GM12874 (cell line): ENCODE data around the gene MYOZ2.

Experiments used
- TF ChIP-seq, protein P1 (sequence below): IDR thresholded peaks from 2 replicates; pipeline ENCODE4 v1.5.1; 2011; ENCODE audit warnings: low read depth, mild to moderate bottlenecking, control low read depth, low read length, moderate library complexity; ENCODE audit not compliant: insufficient read depth

The MYOZ2 gene

DNA sequence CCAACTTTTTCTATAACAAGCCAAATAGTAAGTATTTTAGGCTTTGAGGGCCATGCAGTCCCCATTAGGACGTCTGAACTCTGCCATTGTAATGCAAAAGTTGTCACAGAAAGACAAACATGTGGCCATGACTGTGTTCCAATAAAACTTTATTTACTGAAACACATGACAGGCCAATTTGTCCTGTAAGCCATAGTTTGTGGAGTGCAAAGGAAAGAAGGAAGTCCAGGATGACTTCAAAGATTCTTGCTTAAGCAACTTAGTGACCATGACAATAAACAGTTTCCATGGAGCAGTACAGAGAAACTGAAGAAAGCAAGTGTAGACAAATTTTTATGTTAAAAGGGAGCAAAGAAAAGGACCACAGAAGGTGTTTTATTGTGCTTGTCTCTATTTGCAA is 35.0 kb upstream of the MYOZ2 start:
- TF ChIP-seq, protein P1, sequence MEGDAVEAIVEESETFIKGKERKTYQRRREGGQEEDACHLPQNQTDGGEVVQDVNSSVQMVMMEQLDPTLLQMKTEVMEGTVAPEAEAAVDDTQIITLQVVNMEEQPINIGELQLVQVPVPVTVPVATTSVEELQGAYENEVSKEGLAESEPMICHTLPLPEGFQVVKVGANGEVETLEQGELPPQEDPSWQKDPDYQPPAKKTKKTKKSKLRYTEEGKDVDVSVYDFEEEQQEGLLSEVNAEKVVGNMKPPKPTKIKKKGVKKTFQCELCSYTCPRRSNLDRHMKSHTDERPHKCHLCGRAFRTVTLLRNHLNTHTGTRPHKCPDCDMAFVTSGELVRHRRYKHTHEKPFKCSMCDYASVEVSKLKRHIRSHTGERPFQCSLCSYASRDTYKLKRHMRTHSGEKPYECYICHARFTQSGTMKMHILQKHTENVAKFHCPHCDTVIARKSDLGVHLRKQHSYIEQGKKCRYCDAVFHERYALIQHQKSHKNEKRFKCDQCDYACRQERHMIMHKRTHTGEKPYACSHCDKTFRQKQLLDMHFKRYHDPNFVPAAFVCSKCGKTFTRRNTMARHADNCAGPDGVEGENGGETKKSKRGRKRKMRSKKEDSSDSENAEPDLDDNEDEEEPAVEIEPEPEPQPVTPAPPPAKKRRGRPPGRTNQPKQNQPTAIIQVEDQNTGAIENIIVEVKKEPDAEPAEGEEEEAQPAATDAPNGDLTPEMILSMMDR: no peak

DNA sequence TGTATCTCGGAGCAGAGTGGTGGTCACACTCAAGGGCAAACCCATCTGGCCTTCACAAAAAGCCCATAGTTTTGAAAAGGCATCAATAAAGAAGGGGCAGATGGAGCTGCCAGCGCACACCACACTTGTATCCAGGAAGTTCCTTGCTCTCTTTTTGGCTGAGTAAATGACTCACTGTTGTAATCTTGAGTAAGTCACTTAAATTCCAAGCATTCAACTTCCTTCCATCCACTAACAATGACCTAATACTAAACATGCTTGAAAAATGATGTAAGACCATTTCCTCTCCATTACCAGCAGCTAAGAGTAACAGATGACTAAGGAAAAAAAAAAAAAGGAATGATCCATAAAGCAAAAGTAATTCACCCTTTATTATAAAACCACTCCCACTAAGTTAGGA is 32.4 kb upstream of the MYOZ2 start:
- TF ChIP-seq, protein P1: no peak

DNA sequence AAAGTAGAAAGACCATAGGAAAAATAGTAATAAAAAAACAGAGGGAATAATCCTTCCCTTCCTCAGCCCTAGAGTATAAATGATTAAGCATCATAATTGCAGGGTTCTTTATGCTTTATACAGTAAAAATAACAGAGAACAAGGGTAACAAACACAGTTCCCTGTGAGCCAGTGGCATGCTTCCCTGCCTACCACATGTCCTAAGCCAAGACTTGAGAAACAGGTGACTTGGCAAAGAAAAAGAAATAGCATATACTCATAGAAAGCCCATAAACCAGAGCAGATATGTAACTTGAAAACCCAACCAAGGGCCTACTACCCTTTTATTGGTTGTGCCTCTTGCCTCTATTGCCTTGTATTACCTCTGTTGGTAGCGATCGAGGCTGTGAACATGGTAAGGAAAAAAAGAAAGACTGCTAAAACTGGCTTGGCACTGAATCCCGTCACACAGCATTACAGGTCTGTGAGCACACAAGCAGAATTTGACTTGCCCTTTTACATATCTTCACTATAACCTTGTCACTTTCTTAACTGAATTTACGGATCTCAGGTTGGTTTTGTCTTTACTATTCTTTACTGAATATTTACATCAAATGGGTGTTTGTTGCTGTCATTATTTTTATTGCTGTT is 30.9 kb upstream of the MYOZ2 start:
- TF ChIP-seq, protein P1: no peak

DNA sequence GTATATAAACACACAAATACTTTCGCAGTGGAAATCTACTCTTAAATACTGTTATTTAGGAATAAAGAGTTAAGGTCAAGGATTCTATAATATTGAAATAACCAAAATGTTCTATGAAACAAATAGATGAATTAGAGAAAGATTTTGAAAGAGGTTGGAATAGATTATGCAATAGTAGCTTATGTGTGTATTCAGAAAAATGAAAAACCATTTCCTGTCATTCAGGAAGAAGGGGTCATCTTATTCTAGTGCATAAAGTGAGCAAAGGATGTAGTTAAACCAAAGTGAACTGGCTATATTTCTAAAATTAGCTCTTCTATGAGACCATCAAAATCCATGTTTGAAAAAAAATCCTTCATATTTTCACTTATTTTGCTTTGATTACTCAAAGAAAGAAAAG is 30.0 kb upstream of the MYOZ2 start:
- TF ChIP-seq, protein P1: no peak

DNA sequence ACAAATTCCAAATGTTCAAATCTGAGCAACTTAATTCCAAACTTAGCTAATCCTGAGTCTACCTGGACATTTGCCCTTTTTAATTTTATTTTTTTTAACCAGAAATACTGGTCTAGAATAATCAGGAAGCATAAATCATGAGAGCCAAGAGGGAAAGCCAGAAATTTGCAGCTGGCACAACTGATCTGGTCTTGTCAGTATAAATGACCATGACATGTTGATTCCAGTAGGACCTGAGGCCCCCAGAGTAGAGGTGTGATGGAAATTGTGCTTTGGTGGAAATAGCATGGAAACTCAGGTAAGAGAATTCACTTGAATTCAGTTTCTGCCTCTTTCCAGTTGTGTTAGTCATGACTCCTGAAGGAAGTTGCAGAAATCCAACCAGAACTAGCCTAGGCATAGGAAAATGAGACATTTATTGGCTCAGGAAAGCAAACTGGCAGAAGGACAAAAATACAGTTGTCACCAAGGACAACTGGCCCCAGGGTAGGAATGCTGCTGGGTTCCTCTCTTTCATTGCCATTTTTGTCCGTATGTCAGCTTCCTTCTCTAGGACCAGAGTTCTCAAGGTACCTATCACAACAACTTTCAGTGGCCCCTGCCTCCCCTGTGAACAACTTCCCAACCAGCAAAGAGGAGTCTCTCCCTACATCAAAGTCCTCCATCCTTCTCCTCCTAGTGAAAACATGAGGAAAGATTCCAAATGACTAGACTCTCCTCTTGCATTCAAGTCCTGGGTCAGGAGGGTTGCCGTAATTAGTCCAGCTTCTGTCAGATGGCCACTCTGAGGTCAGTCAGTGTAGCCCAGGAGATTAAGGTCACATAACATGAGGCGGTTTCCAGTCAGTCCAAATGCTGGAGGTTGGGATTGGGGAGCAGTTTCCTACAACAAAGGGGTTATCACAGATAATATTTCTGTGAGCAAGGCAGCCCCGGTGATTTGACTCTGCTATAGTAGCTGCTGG is 29.3 kb upstream of the MYOZ2 start:
- TF ChIP-seq, protein P1: no peak

DNA sequence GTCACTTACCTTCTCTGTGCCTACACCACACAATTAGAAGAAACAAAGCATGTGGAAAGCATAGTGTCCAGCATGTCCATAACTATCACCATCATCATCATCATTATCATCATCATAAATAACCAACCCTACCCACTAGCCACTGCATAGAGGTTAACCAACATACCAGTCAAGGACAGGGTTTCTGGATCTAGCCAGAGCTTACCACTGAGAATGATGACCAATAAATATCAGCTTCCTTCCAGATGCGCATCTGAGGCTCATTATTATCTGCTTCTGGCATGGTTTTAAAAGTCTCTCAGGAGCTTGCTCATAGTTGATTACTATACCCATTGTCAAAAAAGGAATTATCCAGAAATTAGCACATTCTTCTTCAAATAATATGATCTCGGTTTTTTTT is 25.5 kb upstream of the MYOZ2 start:
- TF ChIP-seq, protein P1: no peak

DNA sequence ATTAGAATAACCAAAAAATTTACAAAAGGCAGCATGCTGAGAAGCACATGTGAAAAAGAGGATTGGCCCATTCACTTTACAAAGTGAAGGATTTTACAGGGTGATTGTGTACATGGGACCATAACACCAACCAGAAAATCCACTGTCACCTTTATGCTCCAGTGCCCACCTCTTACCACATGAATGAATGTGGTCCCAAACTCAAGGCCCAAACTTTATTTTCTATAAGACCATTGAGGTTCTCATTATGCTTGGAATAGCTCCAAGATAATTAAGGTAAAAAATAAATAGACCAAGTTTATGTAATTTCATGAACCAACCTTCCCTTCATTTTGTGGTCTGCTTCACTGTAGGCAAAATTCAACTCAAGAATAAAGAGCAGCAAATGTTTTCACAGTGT is 24.3 kb upstream of the MYOZ2 start:
- TF ChIP-seq, protein P1: no peak
